Thyroid gland (tissue), 4 donors: ENCODE data around the gene CTU1.

Experiments
- CTCF ChIP-seq, 6 experiments: fragments of 200-600 bp in 3 of 6; fragments of 450-650 bp in 3 of 6; sonication (generic) in 3 of 6; IDR thresholded peaks; one replicate each; pipeline ENCODE4 v1.5.1; 2016 to 2019; ENCODE audit warnings: antibody characterized with exemption in 6 of 6, mild to moderate bottlenecking in 2 of 6, inconsistent platforms in 1 of 6, moderate library complexity in 1 of 6
- POLR2A ChIP-seq, 2 donors: fragments of 450-650 bp; IDR thresholded peaks; one replicate each; pipeline ENCODE4 v1.6.1; 2017; ENCODE audit warnings: antibody characterized with exemption in 2 of 2, mild to moderate bottlenecking in 2 of 2, moderate library complexity in 1 of 2

- TF ChIP-seq POLR2A (IDR thresholded peaks at IDR 0.05) (no peak), CTCF (IDR thresholded peaks at IDR 0.05) (no peak)
Observed at GRCh38 chr19:51136851-51137551, 28.8 kb upstream of the CTU1 start.
